Inflammatory macrophage treated with lipopolysaccharide for 1 hour (primary cell): Measurements from ENCODE around the gene DLGAP4.

ENCODE experiments used
- DNase-seq, 2 donors: peaks; one replicate each; pipeline ENCODE4 v3.0.0-alpha.2; 2020 to 2022

The DLGAP4 gene

GRCh38 chr20:36275441-36276189, 30.5 kb upstream of the DLGAP4 start:
- DNase-seq = no peak

GRCh38 chr20:36277546-36277945, 28.6 kb upstream of the DLGAP4 start:
- no peak for DNase-seq

GRCh38 chr20:36279362-36279761, 26.8 kb upstream of the DLGAP4 start:
- no peak for DNase-seq

GRCh38 chr20:36279776-36280175, 26.4 kb upstream of the DLGAP4 start:
- no peak for DNase-seq

- DNase-seq = no peak
Measured at GRCh38 chr20:36281785-36282380, 24.3 kb upstream of the DLGAP4 start.

- DNase-seq = no peak
Measured at GRCh38 chr20:36284751-36285150, 21.4 kb upstream of the DLGAP4 start.

GRCh38 chr20:36285746-36286447, 20.2 kb upstream of the DLGAP4 start:
- no peak for DNase-seq

GRCh38 chr20:36297656-36298055, 8.5 kb upstream of the DLGAP4 start:
- DNase-seq = no peak

GRCh38 chr20:36298061-36298460, 8.1 kb upstream of the DLGAP4 start:
- DNase-seq = no peak

- no peak for DNase-seq
Measured at GRCh38 chr20:36298795-36299339, 7.3 kb upstream of the DLGAP4 start.

GRCh38 chr20:36299459-36299858, 6.7 kb upstream of the DLGAP4 start:
- no peak for DNase-seq

- DNase-seq = no peak
Measured at GRCh38 chr20:36301359-36302119, 4.6 kb upstream of the DLGAP4 start.

GRCh38 chr20:36303020-36303595, 3.0 kb upstream of the DLGAP4 start:
- DNase-seq = peak; percentile 16 to 18

- no peak for DNase-seq
Measured at GRCh38 chr20:36303831-36304230, 2.3 kb upstream of the DLGAP4 start.

GRCh38 chr20:36304786-36305495, 1.2 kb upstream of the DLGAP4 start:
- no peak for DNase-seq

- no peak for DNase-seq
Measured at GRCh38 chr20:36306553-36307411, 643 bp downstream of the DLGAP4 start.

GRCh38 chr20:36307412-36308325, 1.5 kb downstream of the DLGAP4 start:
- DNase-seq = no peak

GRCh38 chr20:36308353-36308752, 2.2 kb downstream of the DLGAP4 start:
- DNase-seq = no peak

GRCh38 chr20:36308986-36309385, 2.8 kb downstream of the DLGAP4 start:
- no peak for DNase-seq

- no peak for DNase-seq
Measured at GRCh38 chr20:36309643-36310042, 3.5 kb downstream of the DLGAP4 start.
